ENCODE measurements around the gene VSIR.

- no peak for TF ChIP-seq EZH2phosphoT487 (IDR thresholded peaks at IDR 0.05; ENCODE audit: borderline replicate concordance)
- no peak for TF ChIP-seq CTCF (conservative IDR thresholded peaks at IDR 0.05; ENCODE audit: low read length)
Observed at GRCh38 chr10:71754562-71754961, 18.8 kb downstream of the VSIR start.
